T-helper 1 cell treated with Interleukin-12 subunit alpha and Interleukin-12 subunit beta and Interleukin-4 antibody, amounts not matched to agents 30 μg/mL and 1 μg/mL, for 36 hours (primary cell): ENCODE measurements around the gene USP13.

Experiments
- H3K27ac Mint-ChIP-seq: one replicate; pipeline ENCODE4 v1.8.0; 2021; ENCODE audit warnings: mild to moderate bottlenecking, mixed read lengths
- H3K27me3 Mint-ChIP-seq: one replicate; pipeline ENCODE4 v1.8.0; 2021; ENCODE audit warnings: low read depth, mixed read lengths
- H3K36me3 Mint-ChIP-seq: one replicate; pipeline ENCODE4 v1.8.0; 2021; ENCODE audit warnings: low read depth, mixed read lengths
- H3K4me1 Mint-ChIP-seq: one replicate; pipeline ENCODE4 v1.8.0; 2021; ENCODE audit warnings: low read depth, mixed read lengths
- H3K4me3 Mint-ChIP-seq: one replicate; pipeline ENCODE4 v1.8.0; 2021; ENCODE audit warnings: mild to moderate bottlenecking, moderate library complexity, mixed read lengths
- H3K9me3 Mint-ChIP-seq: one replicate; pipeline ENCODE4 v1.8.0; 2021; ENCODE audit warnings: mixed read lengths

USP13 gene

DNA sequence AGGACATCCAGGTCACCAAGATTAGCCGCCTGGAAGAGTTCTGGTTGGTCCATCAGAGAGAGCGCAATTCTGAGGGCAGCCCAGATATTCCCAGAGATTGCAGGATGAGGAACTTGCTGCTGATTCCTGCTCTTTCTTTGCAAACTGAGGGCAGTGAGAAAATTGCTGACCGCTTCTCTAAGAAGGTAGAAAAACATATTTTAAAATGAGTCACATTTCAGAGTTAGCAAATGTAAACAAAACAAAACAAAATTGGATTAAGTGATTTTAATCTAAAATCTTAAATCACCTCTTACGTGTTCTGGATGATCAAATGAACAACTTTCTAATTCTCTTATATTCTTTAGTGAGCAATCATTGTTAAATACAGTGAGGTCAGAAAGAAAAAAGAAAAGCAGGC is 149.0 kb downstream of the USP13 start:
- H3K4me1 Mint-ChIP-seq, result no peaks in the 10 kb centered on the region
- H3K9me3 Mint-ChIP-seq, result no peaks in the 10 kb centered on the region
- no peak overlapping the region for H3K4me3 Mint-ChIP-seq
- H3K36me3 Mint-ChIP-seq, result no peaks in the 10 kb centered on the region
- H3K27ac Mint-ChIP-seq, result no peak overlapping the region
- H3K27me3 Mint-ChIP-seq, result peaks cover 15% of the 10 kb centered on the region

- H3K36me3 Mint-ChIP-seq, result no peaks in the 10 kb centered on the region
- no peaks in the 10 kb centered on the region for H3K4me1 Mint-ChIP-seq
- peaks cover 8% of the 10 kb centered on the region for H3K27me3 Mint-ChIP-seq
- no peak overlapping the region for H3K27ac Mint-ChIP-seq
- H3K4me3 Mint-ChIP-seq, result no peak overlapping the region
- H3K9me3 Mint-ChIP-seq, result no peaks in the 10 kb centered on the region
Observed at GRCh38 chr3:179806177-179806576, 153.3 kb downstream of the USP13 start.

GRCh38 chr3:179807588-179807987 is 154.7 kb downstream of the USP13 start:
- no peaks in the 10 kb centered on the region for H3K36me3 Mint-ChIP-seq
- no peak overlapping the region for H3K4me3 Mint-ChIP-seq
- H3K4me1 Mint-ChIP-seq, result no peaks in the 10 kb centered on the region
- peaks cover 8% of the 10 kb centered on the region for H3K27me3 Mint-ChIP-seq
- no peaks in the 10 kb centered on the region for H3K9me3 Mint-ChIP-seq
- no peak overlapping the region for H3K27ac Mint-ChIP-seq

GRCh38 chr3:179809639-179810038 is 156.8 kb downstream of the USP13 start:
- H3K4me1 Mint-ChIP-seq, result no peaks in the 10 kb centered on the region
- H3K27me3 Mint-ChIP-seq, result peaks cover 5% of the 10 kb centered on the region
- no peak overlapping the region for H3K27ac Mint-ChIP-seq

GRCh38 chr3:179811321-179812095 is 158.7 kb downstream of the USP13 start:
- Mint-ChIP-seq H3K9me3 (no peaks in the 10 kb centered on the region), H3K36me3 (no peaks in the 10 kb centered on the region), H3K4me1 (no peaks in the 10 kb centered on the region), H3K4me3 (no peak overlapping the region), H3K27ac (no peak overlapping the region), H3K27me3 (no peaks in the 10 kb centered on the region)

More at GRCh38 chr3:179809639-179810038, 156.8 kb downstream of the USP13 start:
- H3K36me3 Mint-ChIP-seq, result no peaks in the 10 kb centered on the region
- H3K9me3 Mint-ChIP-seq, result no peaks in the 10 kb centered on the region
- H3K4me3 Mint-ChIP-seq, result no peak overlapping the region

DNA sequence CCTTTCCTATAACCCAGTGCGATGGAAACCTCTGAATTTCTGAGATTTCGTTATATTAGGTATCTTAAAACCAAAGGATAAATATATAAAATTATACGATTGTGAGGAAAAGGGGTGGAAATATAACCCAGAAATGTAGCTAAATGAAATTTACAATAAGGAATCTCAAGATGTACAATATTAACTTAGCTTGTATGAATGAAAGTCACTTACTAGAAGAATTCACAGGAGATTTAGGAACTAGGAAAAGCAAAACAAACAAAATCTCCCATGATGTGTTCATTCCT is 159.2 kb downstream of the USP13 start:
- Mint-ChIP-seq H3K9me3 (no peaks in the 10 kb centered on the region), H3K4me3 (no peak overlapping the region), H3K36me3 (no peaks in the 10 kb centered on the region), H3K4me1 (no peaks in the 10 kb centered on the region), H3K27me3 (no peaks in the 10 kb centered on the region), H3K27ac (no peak overlapping the region)

DNA sequence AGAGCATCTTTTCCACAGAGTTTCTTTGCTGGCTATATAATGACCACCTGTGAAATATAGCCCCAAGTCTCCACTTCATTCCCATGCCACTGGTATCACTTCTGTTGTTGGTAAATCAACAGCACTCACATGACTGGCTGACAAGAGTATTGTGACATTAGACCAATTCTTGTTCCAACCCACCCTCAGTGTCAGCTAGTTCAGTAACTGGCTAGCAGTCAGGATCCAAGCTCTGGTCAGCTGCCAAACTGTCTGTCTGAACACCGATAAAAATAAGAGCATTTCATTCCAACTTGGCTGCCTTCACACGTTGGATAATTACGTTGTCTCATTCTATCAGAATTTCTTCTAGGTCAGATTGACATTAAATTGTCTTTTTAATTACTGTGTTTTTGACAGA is 166.5 kb downstream of the USP13 start:
- Mint-ChIP-seq H3K36me3 (no peaks in the 10 kb centered on the region), H3K4me1 (no peaks in the 10 kb centered on the region), H3K4me3 (no peak overlapping the region), H3K9me3 (no peaks in the 10 kb centered on the region), H3K27me3 (no peaks in the 10 kb centered on the region), H3K27ac (no peak overlapping the region)

GRCh38 chr3:179822296-179822695 is 169.5 kb downstream of the USP13 start:
- no peak overlapping the region for H3K4me3 Mint-ChIP-seq
- no peaks in the 10 kb centered on the region for H3K27me3 Mint-ChIP-seq
- H3K4me1 Mint-ChIP-seq, result no peaks in the 10 kb centered on the region
- H3K9me3 Mint-ChIP-seq, result no peaks in the 10 kb centered on the region
- H3K27ac Mint-ChIP-seq, result no peak overlapping the region
- no peaks in the 10 kb centered on the region for H3K36me3 Mint-ChIP-seq

DNA sequence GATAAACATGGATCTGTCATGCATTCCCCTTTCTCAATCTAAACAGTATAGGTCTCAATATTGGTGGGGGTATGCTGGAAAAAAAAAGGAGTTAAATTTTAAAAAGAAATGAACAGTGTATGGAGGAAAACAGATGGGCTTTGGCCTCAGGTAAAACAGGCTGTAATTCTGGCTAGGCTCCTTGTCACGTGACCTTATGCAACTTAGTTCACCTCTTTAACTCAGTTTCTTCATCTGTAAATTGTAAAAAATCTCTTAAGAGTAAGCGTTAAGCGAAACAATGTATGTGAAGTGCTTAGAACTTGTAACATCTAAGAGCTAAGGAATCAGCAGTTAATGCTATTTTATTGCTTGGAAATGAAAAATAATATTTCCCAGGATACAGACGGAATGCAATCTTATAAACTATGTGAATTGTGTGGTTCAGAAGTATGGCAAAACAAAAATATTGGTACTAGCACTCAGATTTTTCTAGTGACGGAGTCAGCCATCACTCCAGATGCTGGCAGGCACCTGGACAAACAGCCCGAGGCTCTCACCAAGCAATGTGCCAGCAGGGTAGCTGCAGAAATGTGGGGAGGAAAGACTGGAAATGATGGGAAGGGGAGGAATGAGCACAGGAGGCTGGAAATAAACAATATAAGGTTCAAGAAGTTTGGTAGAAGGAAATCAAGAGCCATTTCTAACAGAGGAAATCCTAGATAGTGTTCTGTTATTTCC is 172.8 kb downstream of the USP13 start:
- H3K4me3 Mint-ChIP-seq, result no peak overlapping the region

DNA sequence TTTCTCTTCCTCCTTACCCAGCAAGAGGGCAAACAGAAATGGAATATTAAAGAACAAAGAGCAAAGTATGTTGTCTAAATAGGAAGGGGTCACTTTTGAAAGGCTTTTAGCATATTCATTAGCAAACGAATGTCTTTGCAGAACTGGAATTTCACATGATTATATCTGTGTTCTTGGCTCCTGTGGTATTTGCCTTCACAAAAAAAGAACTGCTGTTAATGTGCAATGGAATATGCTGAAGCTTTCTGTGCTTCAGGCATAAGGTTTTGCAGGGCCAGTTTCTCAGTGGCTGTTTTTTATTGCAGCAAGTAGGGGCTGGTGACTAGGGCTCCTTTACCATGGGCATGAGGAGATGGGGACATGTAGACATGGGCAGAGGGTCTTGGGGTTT is 173.4 kb downstream of the USP13 start:
- Mint-ChIP-seq H3K27me3 (no peaks in the 10 kb centered on the region), H3K4me3 (no peak overlapping the region), H3K4me1 (no peaks in the 10 kb centered on the region), H3K36me3 (no peaks in the 10 kb centered on the region), H3K27ac (no peak overlapping the region), H3K9me3 (no peaks in the 10 kb centered on the region)

More for the DNA sequence above, 172.8 kb downstream of the USP13 start:
- Mint-ChIP-seq H3K9me3 (no peaks in the 10 kb centered on the region), H3K36me3 (no peaks in the 10 kb centered on the region), H3K4me1 (no peaks in the 10 kb centered on the region), H3K27me3 (no peaks in the 10 kb centered on the region), H3K27ac (no peak overlapping the region)

GRCh38 chr3:179828738-179829137 is 175.9 kb downstream of the USP13 start:
- Mint-ChIP-seq H3K4me1 (no peaks in the 10 kb centered on the region), H3K4me3 (no peak overlapping the region), H3K27ac (no peak overlapping the region), H3K27me3 (no peaks in the 10 kb centered on the region), H3K9me3 (no peaks in the 10 kb centered on the region), H3K36me3 (no peaks in the 10 kb centered on the region)

DNA sequence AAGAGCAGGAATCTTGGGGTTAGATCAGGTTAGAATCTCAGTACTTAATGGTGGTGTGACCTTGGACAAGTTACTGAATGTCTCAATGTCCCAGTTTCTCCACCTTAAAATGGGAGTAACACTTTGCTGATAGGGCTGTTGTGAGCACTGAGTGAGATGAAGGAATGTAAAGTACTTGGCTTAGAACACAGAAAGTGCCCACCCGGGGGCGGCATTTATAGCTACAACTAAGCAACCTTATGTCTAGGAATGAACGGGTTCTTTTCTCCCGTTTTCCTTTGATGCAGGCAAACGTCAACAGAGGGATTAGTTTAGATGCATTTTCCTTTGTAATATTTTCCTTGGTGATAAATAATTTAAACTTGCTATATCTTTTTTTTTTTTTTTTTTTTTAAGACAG is 176.6 kb downstream of the USP13 start:
- no peak overlapping the region for H3K27ac Mint-ChIP-seq
- H3K4me1 Mint-ChIP-seq, result no peaks in the 10 kb centered on the region
- no peaks in the 10 kb centered on the region for H3K27me3 Mint-ChIP-seq
- no peaks in the 10 kb centered on the region for H3K9me3 Mint-ChIP-seq
- no peaks in the 10 kb centered on the region for H3K36me3 Mint-ChIP-seq
- no peak overlapping the region for H3K4me3 Mint-ChIP-seq

- Mint-ChIP-seq H3K27ac (no peak overlapping the region), H3K36me3 (no peaks in the 10 kb centered on the region), H3K27me3 (no peaks in the 10 kb centered on the region), H3K9me3 (no peaks in the 10 kb centered on the region), H3K4me3 (no peak overlapping the region), H3K4me1 (no peaks in the 10 kb centered on the region)
Observed at GRCh38 chr3:179832333-179832854, 179.6 kb downstream of the USP13 start.

- Mint-ChIP-seq H3K36me3 (no peaks in the 10 kb centered on the region), H3K4me3 (no peak overlapping the region), H3K27ac (no peak overlapping the region), H3K9me3 (no peaks in the 10 kb centered on the region), H3K4me1 (no peaks in the 10 kb centered on the region), H3K27me3 (peaks cover 1% of the 10 kb centered on the region)
Observed at GRCh38 chr3:179833294-179833693, 180.5 kb downstream of the USP13 start.

DNA sequence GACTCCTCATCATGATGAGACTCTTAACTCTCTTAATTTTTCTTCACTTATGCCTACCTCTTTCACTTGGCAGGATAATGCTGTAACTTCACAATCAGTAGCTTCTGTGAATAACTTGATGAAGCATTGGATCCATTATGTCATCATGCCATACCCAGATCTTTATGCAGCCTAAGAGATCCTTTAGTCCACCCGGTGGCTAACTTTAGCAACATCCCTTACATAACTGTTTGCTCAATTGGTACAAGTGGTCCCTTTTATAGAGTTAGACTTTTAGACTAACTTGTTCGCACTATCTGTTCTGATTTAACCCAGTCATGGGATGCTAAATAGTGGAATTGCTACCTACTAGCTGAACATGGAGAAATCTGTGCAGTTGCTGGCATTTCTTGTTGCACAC is 184.5 kb downstream of the USP13 start:
- no peak overlapping the region for H3K27ac Mint-ChIP-seq
- no peak overlapping the region for H3K4me3 Mint-ChIP-seq
- H3K4me1 Mint-ChIP-seq, result no peaks in the 10 kb centered on the region
- no peaks in the 10 kb centered on the region for H3K36me3 Mint-ChIP-seq
- H3K9me3 Mint-ChIP-seq, result no peaks in the 10 kb centered on the region
- peaks cover 8% of the 10 kb centered on the region for H3K27me3 Mint-ChIP-seq
